ENCODE data around the gene DTD2. TPM values are rescaled to one million over a fixed set of nuclear protein-coding genes. Genes with fewer than 3 reads are reported as not detected.
"Not testable (repeated sequence)": the region's sequence is repeated elsewhere in the genome, so short reads cannot be mapped to it uniquely, and the experiment has no call there.

Gene DTD2
- total and polyA plus RNA-seq, 2 experiments from 2014 or later, result 8.9 to 40.1 TPM

GRCh38 chr14:31477248-31477647, 19.9 kb upstream of the DTD2 start:
- TF ChIP-seq CTCF (IDR thresholded peaks at IDR 0.05; ENCODE audit: low read depth, low read length), result no peak
- no peak overlapping the region for H3K27ac ChIP-seq
- H3K4me3 ChIP-seq, result no peak overlapping the region
- H3K27me3 ChIP-seq, result no peaks in the 10 kb centered on the region
- no peaks in the 10 kb centered on the region for H3K36me3 ChIP-seq
- H3K4me1 ChIP-seq (ENCODE audit: low read depth), result no peaks in the 10 kb centered on the region
- DNase-seq (ENCODE audit: low read depth in 1 of 2, low spot score in 1 of 2), result peak in 1 of 2 donors; percentile 31
- no peaks in the 10 kb centered on the region for H3K9me3 ChIP-seq (ENCODE audit: low read depth)

GRCh38 chr14:31476131-31476866, 19.0 kb upstream of the DTD2 start:
- Histone ChIP-seq H3K9me3 (ENCODE audit: low read depth) (no peaks in the 10 kb centered on the region), H3K27me3 (no peaks in the 10 kb centered on the region), H3K4me1 (ENCODE audit: low read depth) (no peaks in the 10 kb centered on the region), H3K27ac (no peak overlapping the region), H3K36me3 (no peaks in the 10 kb centered on the region), H3K4me3 (no peak overlapping the region)
- TF ChIP-seq CTCF (IDR thresholded peaks at IDR 0.05; ENCODE audit: low read depth, low read length), result no peak
- peak in 1 of 2 donors; percentile 18 for DNase-seq (ENCODE audit: low read depth in 1 of 2, low spot score in 1 of 2)

GRCh38 chr14:31466554-31466953, 9.2 kb upstream of the DTD2 start:
- no peaks in the 10 kb centered on the region for H3K27me3 ChIP-seq
- no peaks in the 10 kb centered on the region for H3K9me3 ChIP-seq (ENCODE audit: low read depth)
- no peak overlapping the region for H3K27ac ChIP-seq
- no peaks in the 10 kb centered on the region for H3K36me3 ChIP-seq
- TF ChIP-seq CTCF (IDR thresholded peaks at IDR 0.05; ENCODE audit: low read depth, low read length), result no peak
- H3K4me1 ChIP-seq (ENCODE audit: low read depth), result no peaks in the 10 kb centered on the region
- no peak for DNase-seq (ENCODE audit: low read depth in 1 of 2, low spot score in 1 of 2)
- no peak overlapping the region for H3K4me3 ChIP-seq

- peak in 1 of 2 donors; percentile 7 for DNase-seq (ENCODE audit: low read depth in 1 of 2, low spot score in 1 of 2)
- H3K9me3 ChIP-seq (ENCODE audit: low read depth), result no peaks in the 10 kb centered on the region
- H3K36me3 ChIP-seq, result no peaks in the 10 kb centered on the region
- H3K27ac ChIP-seq, result no peak overlapping the region
- no peaks in the 10 kb centered on the region for H3K4me1 ChIP-seq (ENCODE audit: low read depth)
- no peaks in the 10 kb centered on the region for H3K27me3 ChIP-seq
- no peak for TF ChIP-seq CTCF (IDR thresholded peaks at IDR 0.05; ENCODE audit: low read depth, low read length)
- no peak overlapping the region for H3K4me3 ChIP-seq
These were observed 7.8 kb upstream of the DTD2 start for GRCh38 chr14:31465111-31465510.

GRCh38 chr14:31462450-31462849, 5.1 kb upstream of the DTD2 start:
- H3K9me3 ChIP-seq (ENCODE audit: low read depth); H3K27me3 ChIP-seq; H3K27ac ChIP-seq; H3K36me3 ChIP-seq; DNase-seq (ENCODE audit: low read depth in 1 of 2, low spot score in 1 of 2); H3K4me3 ChIP-seq: not testable (repeated sequence)
- peaks cover 12% of the 10 kb centered on the region for H3K4me1 ChIP-seq (ENCODE audit: low read depth)

GRCh38 chr14:31461545-31461944, 4.2 kb upstream of the DTD2 start:
- no peak for TF ChIP-seq CTCF (IDR thresholded peaks at IDR 0.05; ENCODE audit: low read depth, low read length)
- Histone ChIP-seq H3K36me3 (no peaks in the 10 kb centered on the region), H3K4me3 (no peak overlapping the region), H3K27ac (no peak overlapping the region), H3K4me1 (ENCODE audit: low read depth) (peaks cover 12% of the 10 kb centered on the region), H3K9me3 (ENCODE audit: low read depth) (no peaks in the 10 kb centered on the region), H3K27me3 (no peaks in the 10 kb centered on the region)
- DNase-seq (ENCODE audit: low read depth in 1 of 2, low spot score in 1 of 2), result no peak

Data from cardiac muscle cell (in vitro differentiated cells and primary cell).